ENCODE measurements around the gene COL27A1.

DNA sequence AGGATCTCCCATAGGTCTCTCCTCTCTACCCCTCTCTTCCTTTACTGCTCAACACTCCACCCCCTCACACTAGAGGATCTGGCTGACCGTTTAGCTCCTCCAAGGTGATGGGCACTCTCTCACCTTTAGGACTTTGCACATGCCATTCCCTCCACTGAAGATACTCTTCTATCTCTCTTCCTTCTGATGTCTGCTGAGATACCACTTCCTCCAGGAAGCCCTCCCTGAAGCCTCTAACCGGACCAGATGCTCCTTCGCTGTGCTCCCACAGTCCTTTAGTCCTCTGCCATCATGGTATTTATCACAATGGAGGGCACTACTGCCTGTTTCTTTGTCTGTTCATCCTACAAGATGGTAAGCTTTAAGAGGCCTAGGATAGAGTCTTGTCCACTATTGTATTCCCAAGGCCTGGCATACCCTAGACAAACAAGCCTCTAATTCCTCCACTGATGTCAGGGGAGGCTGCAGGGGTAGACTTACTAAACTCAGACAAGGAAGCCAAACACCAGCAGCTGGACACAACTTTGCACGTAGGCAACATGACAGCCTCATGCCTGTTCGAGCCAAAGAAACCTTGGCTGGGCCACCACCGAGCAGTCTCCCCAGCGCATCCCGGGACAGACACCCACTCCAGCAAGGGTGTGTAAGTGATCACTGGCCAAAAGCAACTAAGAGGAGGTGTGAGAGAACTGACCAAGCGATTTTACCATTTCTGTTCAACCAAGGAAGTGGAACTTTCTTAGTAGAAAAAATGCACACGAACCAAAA is 194.6 kb downstream of the COL27A1 start:
- TF ChIP-seq, protein P1, sequence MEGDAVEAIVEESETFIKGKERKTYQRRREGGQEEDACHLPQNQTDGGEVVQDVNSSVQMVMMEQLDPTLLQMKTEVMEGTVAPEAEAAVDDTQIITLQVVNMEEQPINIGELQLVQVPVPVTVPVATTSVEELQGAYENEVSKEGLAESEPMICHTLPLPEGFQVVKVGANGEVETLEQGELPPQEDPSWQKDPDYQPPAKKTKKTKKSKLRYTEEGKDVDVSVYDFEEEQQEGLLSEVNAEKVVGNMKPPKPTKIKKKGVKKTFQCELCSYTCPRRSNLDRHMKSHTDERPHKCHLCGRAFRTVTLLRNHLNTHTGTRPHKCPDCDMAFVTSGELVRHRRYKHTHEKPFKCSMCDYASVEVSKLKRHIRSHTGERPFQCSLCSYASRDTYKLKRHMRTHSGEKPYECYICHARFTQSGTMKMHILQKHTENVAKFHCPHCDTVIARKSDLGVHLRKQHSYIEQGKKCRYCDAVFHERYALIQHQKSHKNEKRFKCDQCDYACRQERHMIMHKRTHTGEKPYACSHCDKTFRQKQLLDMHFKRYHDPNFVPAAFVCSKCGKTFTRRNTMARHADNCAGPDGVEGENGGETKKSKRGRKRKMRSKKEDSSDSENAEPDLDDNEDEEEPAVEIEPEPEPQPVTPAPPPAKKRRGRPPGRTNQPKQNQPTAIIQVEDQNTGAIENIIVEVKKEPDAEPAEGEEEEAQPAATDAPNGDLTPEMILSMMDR (IDR thresholded peaks at IDR 0.05; ENCODE audit: insufficient read depth, low read length) = no peak
- TF ChIP-seq GABPA (IDR thresholded peaks at IDR 0.05; ENCODE audit: low read depth) (no peak), SPI1 (IDR thresholded peaks at IDR 0.05; ENCODE audit: borderline replicate concordance, low read depth) (no peak), POLR2AphosphoS5 (IDR thresholded peaks at IDR 0.05; ENCODE audit: low read depth) (no peak), REST (IDR thresholded peaks at IDR 0.05; ENCODE audit: insufficient replicate concordance, low read depth) (no peak)
